Naive thymus-derived CD4-positive, alpha-beta T cell (primary cell): ENCODE measurements around the gene XRCC6. TPM values are rescaled to one million over a fixed set of nuclear protein-coding genes. Genes with fewer than 3 reads are reported as not detected.
"Not testable (repeated sequence)": the region's sequence is repeated elsewhere in the genome, so short reads cannot be mapped to it uniquely, and the experiment has no call there.

ENCODE experiments used
- ATAC-seq: fragments of 150-1000 bp; cut with Tn5 transposase; 2 replicates; pipeline ENCODE4 v1.10.0; 2021; ENCODE audit warnings: mild to moderate bottlenecking, moderate library complexity
- CTCF ChIA-PET: fragments of 350-600 bp; sonication (Branson Sonifier 250); formaldehyde crosslinking; loops from one replicate; lab custom pipeline; 2021; ENCODE audit warnings: antibody characterized with exemption; lab: Charles Lee
- POLR2A ChIA-PET: fragments of 350-600 bp; sonication (Branson Sonifier 250); formaldehyde crosslinking; loops from one replicate; lab custom pipeline; 2021; ENCODE audit warnings: antibody characterized with exemption, inconsistent platforms; lab: Charles Lee
- DNase-seq, 9 donors: peaks; one replicate each; pipeline versions ENCODE4 v3.0.0 to v3.0.0-alpha.2; 2020 to 2022; ENCODE audit warnings: mixed read lengths in 1 of 9
- H3K27ac ChIP-seq: one replicate; pipeline ENCODE4 v1.7.0; 2013; ENCODE audit warnings: mild to moderate bottlenecking, low read depth, low read length, moderate library complexity
- H3K27me3 ChIP-seq, 2 donors: one replicate each; pipeline ENCODE4 v1.7.0; 2013; ENCODE audit warnings: low read length in 2 of 2, mild to moderate bottlenecking in 2 of 2, moderate library complexity in 2 of 2; ENCODE audit not compliant: control insufficient read depth in 2 of 2, insufficient read depth in 2 of 2
- H3K36me3 ChIP-seq, 3 experiments: 1 replicate in 2 of 3; 2 replicates in 1 of 3; pipeline ENCODE4 v1.7.0; 2013; ENCODE audit warnings: low read length in 3 of 3, mild to moderate bottlenecking in 3 of 3, moderate library complexity in 1 of 3; ENCODE audit not compliant: insufficient read depth in 3 of 3, control insufficient read depth in 2 of 3
- H3K4me1 ChIP-seq, 2 donors: one replicate each; pipeline ENCODE4 v1.7.0; 2013; ENCODE audit warnings: low read length in 2 of 2, mild to moderate bottlenecking in 2 of 2, moderate library complexity in 1 of 2; ENCODE audit not compliant: control insufficient read depth in 2 of 2, insufficient read depth in 2 of 2
- H3K4me3 ChIP-seq: 2 replicates; pipeline ENCODE4 v1.7.0; 2013; ENCODE audit warnings: mild to moderate bottlenecking, low read length
- H3K9me3 ChIP-seq, 3 experiments: 1 replicate in 2 of 3; 2 replicates in 1 of 3; pipeline ENCODE4 v1.7.0; 2013; ENCODE audit warnings: low read length in 3 of 3; ENCODE audit not compliant: control insufficient read depth in 2 of 3
- H3K27ac Mint-ChIP-seq, 9 donors: one replicate each; pipeline ENCODE4 v1.8.0; 2020 to 2022; ENCODE audit warnings: mixed read lengths in 9 of 9, mild to moderate bottlenecking in 8 of 9, moderate library complexity in 5 of 9, inconsistent platforms in 2 of 9
- H3K27me3 Mint-ChIP-seq, 5 donors: one replicate each; pipeline ENCODE4 v1.8.0; 2021 to 2022; ENCODE audit warnings: mixed read lengths in 5 of 5, mild to moderate bottlenecking in 1 of 5
- H3K36me3 Mint-ChIP-seq, 5 donors: one replicate each; pipeline ENCODE4 v1.8.0; 2020 to 2022; ENCODE audit warnings: mixed read lengths in 5 of 5, mild to moderate bottlenecking in 3 of 5, inconsistent platforms in 1 of 5
- H3K4me1 Mint-ChIP-seq, 7 donors: one replicate each; pipeline ENCODE4 v1.8.0; 2020 to 2022; ENCODE audit warnings: mixed read lengths in 7 of 7, mild to moderate bottlenecking in 3 of 7, inconsistent platforms in 1 of 7
- H3K4me3 Mint-ChIP-seq, 10 donors: one replicate each; pipeline ENCODE4 v1.8.0; 2020 to 2022; ENCODE audit warnings: mild to moderate bottlenecking in 10 of 10, mixed read lengths in 10 of 10, moderate library complexity in 6 of 10, inconsistent platforms in 2 of 10
- H3K9me3 Mint-ChIP-seq, 11 donors: one replicate each; pipeline ENCODE4 v1.8.0; 2020 to 2022; ENCODE audit warnings: mixed read lengths in 11 of 11, mild to moderate bottlenecking in 4 of 11, inconsistent platforms in 1 of 11, moderate library complexity in 1 of 11
- intact Hi-C, 2 donors: fragments of 100-400 bp; cut with micrococcal nuclease; formaldehyde crosslinking; loops; one replicate each; pipeline ENCODE4 v1.15.1; 2023
- polyA plus RNA-seq, 2 donors: library from polyadenylated mRNA; unstranded; fragments of 300-500 nt; fragmentation: Illumina TruSeq; gene quantifications; one replicate each; pipeline ENCODE4 v1.2.3, GENCODE V29; 2021
- total RNA-seq, 6 experiments: library from RNA in 5 of 6; stranded (reverse) in 5 of 6; gene quantifications; 1 replicate in 5 of 6; 2 replicates in 1 of 6; pipeline ENCODE4 v1.2.3 and lab custom pipeline; 2021 to 2026

XRCC6 gene
- 100 to 1,000 TPM; 139 to 270 (median 160) TPM for total RNA-seq
- polyA plus RNA-seq: 100 to 1,000 TPM; 458 to 542 TPM
- 240 reads per million, percentile 94 among the genes with 10 or more reads in this experiment for total RNA-seq (lab: John Stamatoyannopoulos, UW)

DNA sequence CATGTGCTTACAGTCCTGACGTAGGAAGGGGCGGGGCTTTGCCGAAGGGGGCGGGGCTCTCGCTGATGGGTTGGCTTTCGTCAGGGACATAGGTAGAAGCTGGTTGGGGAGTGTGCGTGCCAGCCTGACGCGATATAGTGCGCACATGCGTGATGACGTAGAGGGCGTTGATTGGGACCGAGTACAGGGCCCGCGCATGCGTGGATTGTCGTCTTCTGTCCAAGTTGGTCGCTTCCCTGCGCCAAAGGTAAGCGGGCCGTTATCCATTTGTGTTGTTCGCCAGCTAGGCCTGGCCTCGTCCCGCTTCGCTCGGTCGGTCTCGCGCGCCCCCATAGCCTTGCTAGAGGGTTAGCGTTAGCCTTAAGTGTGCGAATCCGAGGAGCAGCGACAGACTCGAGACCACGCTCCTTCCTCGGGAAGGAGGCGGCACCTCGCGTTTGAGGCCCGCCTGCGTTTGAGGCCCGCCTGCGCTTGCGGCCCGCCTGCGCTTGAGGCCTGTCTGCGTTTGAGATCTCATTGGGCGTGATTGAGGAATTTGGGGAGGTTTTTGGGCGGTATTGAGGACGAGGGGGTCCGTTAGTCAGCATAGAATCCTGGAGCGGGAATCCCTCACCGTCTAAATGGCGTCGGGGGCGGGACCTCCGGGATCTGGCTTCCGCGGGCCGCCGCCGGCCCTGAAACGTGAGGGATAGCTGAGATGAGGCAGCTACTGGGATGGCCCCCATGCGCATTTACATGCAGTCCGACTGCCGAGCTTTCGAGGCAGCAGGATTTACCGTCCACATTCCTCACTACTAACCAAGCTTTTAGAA is at the start of gene XRCC6:
Gene XRCC6 (plus strand): TSS at position 197 of the 812 bp plus-strand sequence. CDS start 710 bp downstream, outside the sequence.
- peak within 1 kb of the TSS; percentile 99 for H3K4me3 ChIP-seq
- ATAC-seq (peak; percentile 97), DNase-seq (peak; percentile 97 to 100 (median 99))
- H3K9me3 Mint-ChIP-seq: peaks cover 0 to 2% (median 0%) of the 10 kb centered on the region in 11 donors
- peaks cover 0 to 37% (median 0%) of the 10 kb centered on the region in 3 experiments for H3K36me3 ChIP-seq
- peaks cover 18 to 20% of the 10 kb centered on the region in 2 donors for H3K4me1 ChIP-seq
- POLR2A ChIA-PET: interaction anchor here (0.7 to 3.7 kb wide), 13 partner anchors 10 to 209 kb away, joined by 3 to 30 read pairs (median 4); partner anchors contain the start of genes ACO2, CCDC134, PHF5A and PMM1
- no peaks in the 10 kb centered on the region for H3K9me3 ChIP-seq
- H3K27ac Mint-ChIP-seq: peak within 1 kb of the TSS; percentile 95 to 100 (median 99)
- H3K27ac ChIP-seq: peak within 1 kb of the TSS; percentile 99
- H3K4me1 Mint-ChIP-seq: peaks cover 22 to 63% (median 44%) of the 10 kb centered on the region in 7 donors
- intact Hi-C loops: loop anchor here (1.0 to 5.0 kb wide), 18 partner anchors 31 to 802 kb away; partner anchors contain the start of genes ACO2 (in 2 of the 2), POLR3H (in 2 of the 2), RANGAP1 (in 2 of the 2) and SNU13 (in 2 of the 2)
- CTCF ChIA-PET: interaction anchor here (1.5 kb wide), 1 partner anchor 218 kb away, joined by 3 read pairs; no protein-coding TSS in a partner anchor
- H3K4me3 Mint-ChIP-seq: peak within 1 kb of the TSS; percentile 93 to 99 (median 97)
- H3K27me3 ChIP-seq: no peaks in the 10 kb centered on the region
- H3K27me3 Mint-ChIP-seq: peaks cover 0 to 3% (median 0%) of the 10 kb centered on the region in 5 donors
- H3K36me3 Mint-ChIP-seq: peaks cover 0 to 14% (median 8%) of the 10 kb centered on the region in 5 donors

- POLR2A ChIA-PET: no interaction called here
- peaks cover 0 to 3% (median 2%) of the 10 kb centered on the region in 5 donors for H3K36me3 Mint-ChIP-seq
Observed at GRCh38 chr22:41571786-41572185, 49.3 kb upstream of the XRCC6 start.

DNA sequence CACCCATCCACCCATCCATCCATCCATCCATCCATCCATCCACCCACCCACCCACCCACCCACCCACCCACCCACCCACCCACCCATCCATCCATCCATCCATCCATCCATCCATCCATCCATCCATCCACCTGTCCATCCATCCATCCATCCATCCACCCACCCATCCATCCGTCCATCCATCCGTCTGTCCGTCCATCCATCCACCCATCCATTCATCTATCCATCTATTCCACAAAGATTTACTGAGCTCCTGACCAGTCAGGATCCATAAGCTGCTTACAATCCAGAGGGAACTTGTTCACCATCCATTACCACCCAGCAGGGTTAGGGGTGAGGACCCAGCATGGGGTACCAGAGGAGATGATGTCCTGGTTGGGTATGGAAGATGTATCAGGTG is 48.8 kb upstream of the XRCC6 start:
- H3K27ac ChIP-seq, H3K9me3 Mint-ChIP-seq, H3K4me3 Mint-ChIP-seq, CTCF ChIA-PET, H3K27me3 Mint-ChIP-seq, DNase-seq, H3K4me1 ChIP-seq, H3K9me3 ChIP-seq, intact Hi-C loops, H3K36me3 Mint-ChIP-seq, H3K27me3 ChIP-seq, H3K27ac Mint-ChIP-seq, ATAC-seq, H3K4me1 Mint-ChIP-seq, H3K4me3 ChIP-seq: not testable (repeated sequence)
- H3K36me3 ChIP-seq: peaks cover 0 to 22% (median 0%) of the 10 kb centered on the region in 3 experiments
- POLR2A ChIA-PET: interaction anchor here (1.0 kb wide), 1 partner anchor 32 kb away, joined by 3 read pairs; no protein-coding TSS in a partner anchor

More at GRCh38 chr22:41571786-41572185, 49.3 kb upstream of the XRCC6 start:
- H3K4me3 Mint-ChIP-seq: no peak overlapping the region
- H3K4me1 Mint-ChIP-seq: no peaks in the 10 kb centered on the region
- no peaks in the 10 kb centered on the region for H3K9me3 Mint-ChIP-seq
- intact Hi-C loops: no loop called here
- Histone ChIP-seq H3K27ac (no peak overlapping the region), H3K4me1 (no peaks in the 10 kb centered on the region), H3K9me3 (no peaks in the 10 kb centered on the region), H3K36me3 (peaks cover 0 to 16% (median 0%) of the 10 kb centered on the region in 3 experiments), H3K4me3 (no peak overlapping the region), H3K27me3 (no peaks in the 10 kb centered on the region)
- DNase-seq (no peak), ATAC-seq (no peak)
- no peaks in the 10 kb centered on the region for H3K27me3 Mint-ChIP-seq
- CTCF ChIA-PET: no interaction called here
- no peak overlapping the region for H3K27ac Mint-ChIP-seq

DNA sequence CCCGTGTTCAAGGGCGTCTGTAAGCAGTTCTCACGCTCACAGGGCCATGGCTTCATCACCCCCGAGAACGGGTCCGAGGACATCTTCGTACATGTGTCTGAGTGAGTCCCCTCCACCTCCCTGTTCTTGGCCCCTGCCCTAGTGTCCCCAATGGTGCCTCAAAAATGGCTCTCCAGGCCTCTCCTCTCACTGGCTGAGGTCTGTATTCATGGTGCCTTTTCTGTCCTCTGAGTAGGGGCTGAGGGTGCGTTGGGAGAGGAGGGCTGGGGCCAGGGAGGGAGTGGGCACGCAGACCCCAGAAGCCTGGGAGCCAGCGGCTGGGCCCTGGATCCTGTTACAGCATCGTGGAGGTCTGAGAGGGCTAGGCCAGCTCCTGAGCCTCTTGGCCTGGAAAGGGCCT is 47.4 kb upstream of the XRCC6 start:
- H3K36me3 ChIP-seq: peaks cover 0 to 35% (median 0%) of the 10 kb centered on the region in 3 experiments
- no peaks in the 10 kb centered on the region for H3K27me3 ChIP-seq
- no peak overlapping the region for H3K4me3 ChIP-seq
- no peak overlapping the region for H3K27ac ChIP-seq
- Mint-ChIP-seq H3K27ac (peak overlapping the region in 1 of 9 donors; percentile 46), H3K36me3 (peaks cover 0 to 14% (median 3%) of the 10 kb centered on the region in 5 donors), H3K4me1 (no peaks in the 10 kb centered on the region), H3K9me3 (no peaks in the 10 kb centered on the region), H3K27me3 (no peaks in the 10 kb centered on the region), H3K4me3 (no peak overlapping the region)
- ATAC-seq (no peak), DNase-seq (no peak)
- ChIA-PET CTCF (no interaction called here), POLR2A (interaction anchor here (0.6 kb wide), 1 partner anchor 35 kb away, joined by 3 read pairs; no protein-coding TSS in a partner anchor)
- intact Hi-C loops: no loop called here
- no peaks in the 10 kb centered on the region for H3K9me3 ChIP-seq
- H3K4me1 ChIP-seq: no peaks in the 10 kb centered on the region

- no peak for DNase-seq
- Histone ChIP-seq H3K27ac (no peak overlapping the region), H3K9me3 (no peaks in the 10 kb centered on the region), H3K4me3 (no peak overlapping the region), H3K36me3 (peaks cover 0 to 48% (median 0%) of the 10 kb centered on the region in 3 experiments), H3K27me3 (no peaks in the 10 kb centered on the region), H3K4me1 (no peaks in the 10 kb centered on the region)
- no peaks in the 10 kb centered on the region for H3K27me3 Mint-ChIP-seq
- H3K4me3 Mint-ChIP-seq: no peak overlapping the region
- ATAC-seq: no peak
- H3K27ac Mint-ChIP-seq: no peak overlapping the region
- POLR2A ChIA-PET: no interaction called here
- intact Hi-C loops: no loop called here
- H3K9me3 Mint-ChIP-seq: no peaks in the 10 kb centered on the region
- H3K4me1 Mint-ChIP-seq: no peaks in the 10 kb centered on the region
- CTCF ChIA-PET: no interaction called here
- H3K36me3 Mint-ChIP-seq: peaks cover 0 to 14% (median 3%) of the 10 kb centered on the region in 5 donors
Observed at GRCh38 chr22:41574847-41575381, 46.2 kb upstream of the XRCC6 start.

GRCh38 chr22:41575533-41575932 is 45.6 kb upstream of the XRCC6 start:
- Mint-ChIP-seq H3K4me3 (no peak overlapping the region), H3K27ac (no peak overlapping the region), H3K4me1 (peaks cover 0 to 5% (median 0%) of the 10 kb centered on the region in 7 donors), H3K9me3 (no peaks in the 10 kb centered on the region), H3K27me3 (no peaks in the 10 kb centered on the region), H3K36me3 (peaks cover 0 to 19% (median 3%) of the 10 kb centered on the region in 5 donors)
- H3K4me3 ChIP-seq: no peak overlapping the region
- no peaks in the 10 kb centered on the region for H3K27me3 ChIP-seq
- DNase-seq (no peak), ATAC-seq (no peak)
- intact Hi-C loops: no loop called here
- peaks cover 0 to 54% (median 0%) of the 10 kb centered on the region in 3 experiments for H3K36me3 ChIP-seq
- no peaks in the 10 kb centered on the region for H3K9me3 ChIP-seq
- POLR2A ChIA-PET: no interaction called here
- H3K27ac ChIP-seq: no peak overlapping the region
- CTCF ChIA-PET: no interaction called here
- H3K4me1 ChIP-seq: no peaks in the 10 kb centered on the region
